Tibial artery (tissue), 4 donors: ENCODE results near the gene S100A12.
A peak's percentile ranks its signal among the peaks of the same experiment; 100 is the strongest.

Experiments used
- DNase-seq, 2 donors: peaks; one replicate each; pipeline ENCODE4 v3.0.0-alpha.2; 2019
- H3K27ac ChIP-seq, 2 donors: fragments of 200-600 bp; sonication (generic) in 1 of 2; 1 replicate in 1 of 2; 2 replicates in 1 of 2; pipeline ENCODE4 v1.5.1; 2018 to 2019; ENCODE audit warnings: mild to moderate bottlenecking in 1 of 2
- H3K27me3 ChIP-seq, 2 donors: fragments of 200-600 bp; sonication (generic) in 1 of 2; one replicate each; pipeline versions ENCODE4 v1.5.1 to v1.6.0; 2016 to 2019
- H3K36me3 ChIP-seq, 3 donors: fragments of 200-600 bp; sonication (generic) in 2 of 3; one replicate each; pipeline ENCODE4 v1.5.1; 2016 to 2019; ENCODE audit warnings: mild to moderate bottlenecking in 2 of 3
- H3K4me1 ChIP-seq, 4 donors: fragments of 200-600 bp; sonication (generic) in 2 of 4; 1 replicate in 3 of 4; 2 replicates in 1 of 4; pipeline ENCODE4 v1.5.1; 2016 to 2019
- H3K4me3 ChIP-seq, 2 donors: fragments of 200-600 bp; sonication (generic) in 1 of 2; 1 replicate in 1 of 2; 2 replicates in 1 of 2; pipeline ENCODE4 v1.5.1; 2018 to 2019; ENCODE audit warnings: mild to moderate bottlenecking in 2 of 2
- H3K9me3 ChIP-seq, 3 donors: fragments of 200-600 bp; sonication (generic) in 1 of 3; one replicate each; pipeline ENCODE4 v1.5.1; 2016 to 2019
- CTCF ChIP-seq, 2 experiments: fragments of 200-600 bp in 1 of 2; fragments of 450-650 bp in 1 of 2; IDR thresholded peaks; one replicate each; pipeline ENCODE4 v1.5.1; 2017 to 2019; ENCODE audit warnings: antibody characterized with exemption in 2 of 2, mild to moderate bottlenecking in 1 of 2, moderate library complexity in 1 of 2
- intact Hi-C: fragments of 100-400 bp; cut with DNase I; formaldehyde crosslinking; loops from one replicate; pipeline ENCODE4 v1.15.0; 2023; ENCODE audit warnings: low total_unique reads

The S100A12 gene

GRCh38 chr1:153394391-153394790 lies 19.0 kb upstream of the S100A12 start:
- Histone ChIP-seq H3K27ac (no peak overlapping the region), H3K27me3 (peaks cover 0 to 22% of the 10 kb centered on the region in 2 donors), H3K4me1 (no peaks in the 10 kb centered on the region), H3K4me3 (no peak overlapping the region), H3K9me3 (no peaks in the 10 kb centered on the region), H3K36me3 (no peaks in the 10 kb centered on the region)
- DNase-seq = peak in 1 of 2 donors; percentile 37
- no peak for TF ChIP-seq CTCF (IDR thresholded peaks at IDR 0.05)
- intact Hi-C loops = no loop called here

DNA sequence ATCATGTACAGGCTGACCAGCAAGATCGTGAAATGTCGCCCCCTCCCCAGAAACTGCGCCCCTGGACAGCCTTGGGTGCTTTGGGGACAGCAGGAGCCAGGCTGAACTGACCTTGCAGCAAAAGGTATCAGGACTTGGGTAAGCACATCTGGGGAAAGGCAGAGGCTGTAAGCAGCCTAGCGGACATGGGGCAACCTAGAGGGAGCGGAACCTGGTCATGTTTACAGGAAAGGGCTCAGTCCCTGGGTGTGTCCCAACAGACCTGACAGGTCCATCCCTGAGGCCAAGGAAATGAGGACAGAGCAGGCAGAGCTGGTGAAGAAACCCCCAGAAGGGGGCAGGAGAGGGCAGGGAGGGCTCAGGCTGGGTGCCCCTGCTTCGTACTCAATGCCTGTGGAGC lies 18.5 kb upstream of the S100A12 start:
- intact Hi-C loops = no loop called here
- no peaks in the 10 kb centered on the region for H3K9me3 ChIP-seq
- peaks cover 0 to 22% of the 10 kb centered on the region in 2 donors for H3K27me3 ChIP-seq
- TF ChIP-seq CTCF (IDR thresholded peaks at IDR 0.05) = no peak
- peak in 1 of 2 donors; percentile 46 for DNase-seq
- no peak overlapping the region for H3K27ac ChIP-seq
- H3K4me1 ChIP-seq = no peaks in the 10 kb centered on the region
- no peak overlapping the region for H3K4me3 ChIP-seq
- H3K36me3 ChIP-seq = no peaks in the 10 kb centered on the region

GRCh38 chr1:153392822-153393221 lies 17.4 kb upstream of the S100A12 start:
- no peaks in the 10 kb centered on the region for H3K9me3 ChIP-seq
- no peak overlapping the region for H3K27ac ChIP-seq
- intact Hi-C loops = no loop called here
- no peak for TF ChIP-seq CTCF (IDR thresholded peaks at IDR 0.05)
- no peak overlapping the region for H3K4me3 ChIP-seq
- no peak for DNase-seq
- H3K4me1 ChIP-seq = no peaks in the 10 kb centered on the region
- no peaks in the 10 kb centered on the region for H3K36me3 ChIP-seq
- H3K27me3 ChIP-seq = peaks cover 0 to 19% of the 10 kb centered on the region in 2 donors

- Histone ChIP-seq H3K27ac (no peak overlapping the region), H3K36me3 (no peaks in the 10 kb centered on the region), H3K4me1 (no peaks in the 10 kb centered on the region), H3K27me3 (peaks cover 0 to 14% of the 10 kb centered on the region in 2 donors), H3K9me3 (no peaks in the 10 kb centered on the region), H3K4me3 (no peak overlapping the region)
- no peak for DNase-seq
- no peak for TF ChIP-seq CTCF (IDR thresholded peaks at IDR 0.05)
- intact Hi-C loops = no loop called here
Measured at GRCh38 chr1:153392258-153392657, 16.8 kb upstream of the S100A12 start.

- H3K4me1 ChIP-seq = no peaks in the 10 kb centered on the region
- no peaks in the 10 kb centered on the region for H3K36me3 ChIP-seq
- H3K27me3 ChIP-seq = peaks cover 0 to 9% of the 10 kb centered on the region in 2 donors
- intact Hi-C loops = no loop called here
- H3K9me3 ChIP-seq = no peaks in the 10 kb centered on the region
- no peak for TF ChIP-seq CTCF (IDR thresholded peaks at IDR 0.05)
- H3K27ac ChIP-seq = no peak within 1 kb of the TSS
- DNase-seq = peak; percentile 61 to 70
- no peak within 1 kb of the TSS for H3K4me3 ChIP-seq
Measured at GRCh38 chr1:153390938-153391710, 15.7 kb upstream of the S100A12 start, which contains the start of gene S100A8. S100A8 (minus strand) TSS chr1:153391073; CDS start chr1:153390535, 538 bp downstream.
